GM18861 (cell line): ENCODE data around the gene CEP57L1.
"Not testable (repeated sequence)": the region's sequence is repeated elsewhere in the genome, so short reads cannot be mapped to it uniquely, and the experiment has no call there.

Experiments used
- ATAC-seq: cut with Tn5 transposase; IDR thresholded peaks from one replicate; pipeline ENCODE4 v1.9.1; 2021; ENCODE audit not compliant: unreplicated experiment

Gene CEP57L1

GRCh38 chr6:109167562-109167961, 72.3 kb downstream of the CEP57L1 start:
- ATAC-seq = no peak

GRCh38 chr6:109170333-109170732, 75.0 kb downstream of the CEP57L1 start:
- ATAC-seq = no peak

- ATAC-seq = no peak
Observed at GRCh38 chr6:109172101-109172746, 76.9 kb downstream of the CEP57L1 start.

GRCh38 chr6:109174916-109175315, 79.6 kb downstream of the CEP57L1 start:
- ATAC-seq = no peak

GRCh38 chr6:109178921-109179320, 83.6 kb downstream of the CEP57L1 start:
- no peak for ATAC-seq

- no peak for ATAC-seq
Observed at GRCh38 chr6:109179507-109179906, 84.2 kb downstream of the CEP57L1 start.

- ATAC-seq = no peak
Observed at GRCh38 chr6:109182578-109182977, 87.3 kb downstream of the CEP57L1 start.

- ATAC-seq = no peak
Observed at GRCh38 chr6:109183109-109183650, 87.9 kb downstream of the CEP57L1 start.

- no peak for ATAC-seq
Observed at GRCh38 chr6:109184638-109185037, 89.3 kb downstream of the CEP57L1 start.

GRCh38 chr6:109186012-109186411, 90.7 kb downstream of the CEP57L1 start:
- no peak for ATAC-seq

GRCh38 chr6:109187399-109188114, 92.2 kb downstream of the CEP57L1 start:
- no peak for ATAC-seq

- ATAC-seq = no peak
Observed at GRCh38 chr6:109188115-109188411, 92.8 kb downstream of the CEP57L1 start.

GRCh38 chr6:109191368-109191767, 96.1 kb downstream of the CEP57L1 start:
- ATAC-seq = not testable (repeated sequence)

GRCh38 chr6:109192865-109193264, 97.6 kb downstream of the CEP57L1 start:
- ATAC-seq = no peak

GRCh38 chr6:109194880-109195279, 99.6 kb downstream of the CEP57L1 start:
- no peak for ATAC-seq

- ATAC-seq = no peak
Observed at GRCh38 chr6:109197061-109197460, 101.8 kb downstream of the CEP57L1 start.

- ATAC-seq = no peak
Observed at GRCh38 chr6:109202409-109203264, 107.3 kb downstream of the CEP57L1 start.

- ATAC-seq = no peak
Observed at GRCh38 chr6:109204511-109204910, 109.2 kb downstream of the CEP57L1 start.

- ATAC-seq = no peak
Observed at GRCh38 chr6:109212683-109213082, 117.4 kb downstream of the CEP57L1 start.
